Astrocyte (in vitro differentiated cells and primary cell): ENCODE data around the gene COL5A1.

Source experiments
- CTCF ChIP-seq: IDR thresholded peaks from 2 replicates; pipeline ENCODE4 v1.5.1; 2011; ENCODE audit warnings: low read depth, mild to moderate bottlenecking, inconsistent platforms, low read length, moderate library complexity; ENCODE audit not compliant: insufficient read depth
- EZH2 ChIP-seq: IDR thresholded peaks from 2 replicates; pipeline ENCODE4 v1.6.1; 2012; ENCODE audit warnings: mild to moderate bottlenecking, low read length, inconsistent platforms; ENCODE audit not compliant: insufficient read depth

- no peak for TF ChIP-seq CTCF
- no peak for TF ChIP-seq EZH2
These were observed 248.0 kb downstream of the COL5A1 start for GRCh38 chr9:134889386-134890154.
